A673 (cell line): ENCODE results near the gene CER1.

Experiments used
- CTCF ChIP-seq: fragments of 300-800, 200-600 bp; sonication (generic); conservative IDR thresholded peaks from 2 replicates; pipeline ENCODE4 v1.5.1; 2017; ENCODE audit warnings: low read depth, mild to moderate bottlenecking, antibody characterized with exemption, low read length, moderate library complexity, mixed read lengths
- EZH2 ChIP-seq: fragments of 200-600 bp; sonication (generic); IDR thresholded peaks from 2 replicates; pipeline ENCODE4 v1.6.1; 2017; ENCODE audit warnings: borderline replicate concordance, low read depth, mild to moderate bottlenecking, mixed read lengths, antibody characterized with exemption, low read length; ENCODE audit not compliant: poor library complexity, severe bottlenecking

GRCh38 chr9:14746626-14747025 lies 24.1 kb upstream of the CER1 start:
- TF ChIP-seq EZH2 (no peak), CTCF (no peak)
